NCI-H82 treated with DMSO at 0.1 percent for 48 hours (cell line): ENCODE measurements around the gene TMEM132A.
A peak's percentile ranks its signal among the peaks of the same experiment; 100 is the strongest.
"Not testable (repeated sequence)": the region's sequence is repeated elsewhere in the genome, so short reads cannot be mapped to it uniquely, and the experiment has no call there.

Source experiments
- DNase-seq: peaks from one replicate; lab custom pipeline; 2025; ENCODE audit not compliant: unreplicated experiment; lab: John Stamatoyannopoulos, UW

Gene TMEM132A

DNA sequence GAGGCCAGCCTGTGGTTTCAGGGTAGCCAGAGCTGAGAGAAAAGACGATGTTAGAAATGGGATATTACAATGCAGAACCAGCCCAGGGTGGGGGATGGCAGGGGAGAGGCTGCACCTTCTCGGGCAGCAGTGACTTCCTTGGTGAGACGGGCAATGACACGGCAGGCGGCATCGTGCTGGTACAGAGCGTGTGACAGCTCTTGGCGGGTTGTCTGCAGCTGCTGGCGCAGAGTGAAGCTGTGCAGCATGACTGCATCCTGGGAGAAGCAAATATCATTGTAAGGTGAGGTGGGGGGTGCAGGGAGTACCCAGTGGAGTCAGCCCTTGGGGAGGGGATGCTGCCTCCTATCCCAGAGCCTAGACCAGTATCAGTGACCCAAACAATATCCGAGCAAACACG is 21.6 kb upstream of the TMEM132A start:
- DNase-seq, result no peak

DNA sequence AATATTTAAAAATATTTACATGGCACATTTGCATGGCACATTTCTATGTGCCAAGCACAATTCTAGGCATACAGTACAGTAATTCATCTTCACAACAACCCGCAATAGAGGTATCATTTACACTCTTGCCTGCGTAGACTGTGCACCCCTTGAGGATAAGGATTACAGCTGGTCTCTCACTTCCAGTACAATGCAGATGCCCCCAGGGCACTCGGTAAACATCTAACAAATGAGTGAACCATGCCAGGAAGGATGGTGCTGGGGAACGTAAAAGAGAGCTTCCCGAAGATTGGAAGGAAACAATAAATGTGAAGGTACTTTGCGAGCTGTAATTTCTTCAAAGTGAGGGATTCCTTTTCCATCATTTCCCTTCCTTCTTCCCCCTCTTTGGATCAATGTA is 19.2 kb upstream of the TMEM132A start:
- no peak for DNase-seq

DNA sequence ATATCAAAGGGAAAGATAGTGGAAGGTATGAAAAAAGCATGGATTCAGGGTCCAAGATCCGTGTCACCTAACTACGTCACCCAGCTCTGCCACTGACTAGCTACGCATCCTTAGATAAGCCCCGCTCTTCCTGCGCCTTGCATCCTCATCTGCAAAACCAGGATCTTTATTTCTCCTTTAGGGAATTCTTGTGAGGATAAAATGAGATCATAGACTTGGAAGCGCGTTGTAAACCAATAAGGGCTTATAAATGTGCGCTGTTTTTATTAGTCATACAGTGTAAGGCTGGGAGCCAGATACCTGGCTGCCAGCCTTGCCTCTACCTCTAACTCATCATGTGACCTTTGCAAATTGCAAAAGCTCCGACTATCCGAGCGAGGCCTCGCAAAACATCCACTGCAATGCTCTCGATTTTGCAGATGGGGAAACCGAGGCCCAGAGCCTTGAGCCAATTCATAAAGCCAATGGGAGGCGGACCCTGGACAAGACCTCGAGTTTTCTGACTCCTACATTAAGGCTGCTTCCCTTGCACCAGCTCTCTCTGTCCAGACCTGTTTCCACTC is 18.6 kb upstream of the TMEM132A start:
- DNase-seq, result no peak

DNA sequence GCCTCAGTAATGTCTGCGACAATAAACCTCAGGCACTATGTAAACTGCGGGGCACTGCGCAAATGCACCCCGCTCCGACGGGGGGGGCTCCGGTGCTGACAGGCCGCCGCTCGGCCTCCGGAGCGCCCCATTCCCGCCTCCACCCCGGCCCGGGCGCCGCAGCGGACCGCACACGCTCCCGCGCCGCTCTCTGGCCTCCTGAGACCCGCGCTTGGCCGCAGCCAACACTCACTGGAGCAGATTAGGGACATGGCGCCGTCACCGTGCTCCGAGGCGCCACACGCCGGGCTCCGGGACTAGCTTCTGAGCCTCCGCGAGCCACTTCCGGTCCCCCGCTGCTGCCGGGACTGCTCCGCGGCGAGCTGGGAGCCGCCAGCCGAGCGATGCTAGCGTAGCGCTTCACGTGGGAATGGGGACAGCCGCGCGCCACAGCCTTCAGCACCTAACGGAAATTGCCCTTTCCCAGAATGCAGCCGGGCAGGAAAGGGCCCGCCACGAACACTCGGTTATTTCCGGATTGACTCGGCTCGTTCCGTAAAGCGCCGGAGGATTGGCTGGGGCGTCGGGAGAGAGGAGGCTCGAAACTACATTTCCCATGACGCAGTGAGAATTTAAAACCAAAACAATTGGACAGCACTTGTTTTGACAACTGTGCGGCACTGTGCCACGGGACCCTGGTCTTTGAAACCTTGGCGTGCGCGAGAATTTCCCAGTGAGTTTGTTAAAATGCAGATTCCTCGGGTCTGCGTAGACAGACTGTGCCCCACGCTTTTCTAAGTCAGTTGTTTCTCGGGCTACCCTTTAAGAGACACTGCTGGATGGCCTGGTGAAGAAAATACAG is 17.9 kb upstream of the TMEM132A start, which contains the start of gene PRPF19:
PRPF19 (minus strand) TSS at position 454 of the 841 bp plus-strand sequence; CDS start at position 251, 203 bp downstream.
- peak; percentile 79 for DNase-seq

DNA sequence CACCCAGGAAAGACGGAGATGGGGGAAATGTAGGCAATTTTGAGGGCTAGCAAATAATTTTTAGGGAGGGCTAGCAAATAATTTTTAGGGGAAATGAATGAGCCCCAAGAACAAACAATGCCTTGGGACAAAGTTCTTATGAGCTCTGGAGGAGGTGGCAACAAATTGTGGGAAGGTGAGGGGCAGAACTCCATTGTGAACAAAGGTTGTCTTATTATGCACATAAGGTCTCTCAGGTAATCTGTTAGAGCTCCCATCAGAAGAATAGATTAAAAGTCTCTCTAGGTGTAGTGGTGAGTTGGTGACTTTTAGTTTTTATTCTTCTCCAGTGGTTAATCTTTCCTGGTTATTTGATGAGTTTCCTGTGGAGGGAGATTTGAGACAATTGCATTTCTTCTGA is 15.5 kb upstream of the TMEM132A start:
- DNase-seq, result no peak

DNA sequence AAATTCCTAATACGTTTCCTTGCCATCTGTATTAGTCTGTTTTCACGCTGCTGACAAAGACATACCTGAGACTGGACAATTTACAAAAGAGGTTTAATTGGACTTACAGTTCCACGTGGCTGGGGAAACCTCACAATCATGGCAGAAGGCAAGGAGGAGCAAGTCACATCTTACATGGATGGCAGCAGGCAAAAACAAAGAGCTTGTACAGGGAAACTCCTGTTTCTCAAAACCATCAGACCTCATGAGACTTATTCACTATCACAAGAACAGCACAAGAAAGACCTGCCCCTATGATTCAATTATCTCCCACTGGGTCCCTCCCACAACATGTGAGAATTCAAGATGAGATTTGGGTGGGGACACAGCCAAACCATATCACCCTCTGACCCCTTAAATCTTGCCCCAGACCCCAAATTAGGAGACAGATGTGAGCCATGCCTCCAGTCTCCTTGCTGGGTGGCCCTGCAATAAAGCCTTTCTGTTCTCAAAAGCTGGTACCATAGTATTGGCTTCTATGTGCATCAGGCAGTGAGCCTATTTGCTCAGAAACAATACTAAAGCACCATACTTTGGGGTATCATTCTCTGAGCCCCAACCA is 14.5 kb upstream of the TMEM132A start:
- DNase-seq, result not testable (repeated sequence)

DNA sequence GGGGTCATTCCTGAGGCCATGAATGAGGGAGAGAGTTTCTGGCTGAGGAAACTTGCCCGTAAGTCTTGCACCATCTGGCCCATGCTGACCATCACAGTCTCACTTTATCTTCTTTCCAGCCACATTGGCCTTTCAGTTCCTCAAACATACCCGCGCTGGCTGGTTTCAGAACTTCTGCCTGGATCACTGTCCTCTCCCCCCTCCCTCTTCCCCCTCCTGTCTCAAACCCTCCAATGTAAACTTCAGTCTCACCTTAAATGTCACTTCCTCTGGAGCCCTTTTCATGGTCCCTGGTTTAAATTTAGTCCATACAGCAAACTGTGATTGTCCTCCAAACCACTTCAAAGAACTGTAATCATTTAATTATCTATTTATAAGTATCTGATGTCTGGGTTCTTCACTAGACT is 14.0 kb upstream of the TMEM132A start:
- DNase-seq, result no peak

DNA sequence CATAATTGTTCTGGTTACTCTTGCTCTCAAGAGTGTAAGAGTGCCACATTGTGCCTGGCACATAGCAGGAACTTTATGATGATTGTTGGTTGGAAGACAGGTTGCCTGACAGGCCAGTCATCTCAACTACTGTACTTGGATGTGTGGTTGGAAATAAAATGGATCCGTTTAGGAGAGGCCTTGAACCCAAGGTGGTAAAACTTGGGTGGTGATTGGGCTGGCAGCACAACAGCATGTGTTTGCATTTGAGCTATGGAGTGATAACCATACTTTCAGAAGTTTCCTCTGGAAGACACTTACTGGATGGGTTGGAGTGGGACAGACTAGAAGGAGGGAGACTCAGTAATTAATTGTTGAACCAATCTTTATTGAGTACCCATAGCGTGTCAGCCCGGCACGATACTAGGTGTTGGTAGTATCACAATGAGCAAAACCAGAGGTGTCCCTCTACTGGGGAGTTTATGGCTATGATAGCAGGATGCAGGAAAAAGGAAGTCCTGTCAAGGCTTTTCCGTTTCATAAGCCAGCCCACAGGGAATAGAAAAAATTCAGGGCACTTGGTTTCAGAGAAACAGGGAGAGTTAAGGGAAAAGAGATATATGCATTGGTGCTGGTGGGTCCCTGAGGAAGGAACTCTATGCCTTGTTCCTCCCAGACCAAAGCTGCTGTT is 13.4 kb upstream of the TMEM132A start:
- DNase-seq, result no peak

DNA sequence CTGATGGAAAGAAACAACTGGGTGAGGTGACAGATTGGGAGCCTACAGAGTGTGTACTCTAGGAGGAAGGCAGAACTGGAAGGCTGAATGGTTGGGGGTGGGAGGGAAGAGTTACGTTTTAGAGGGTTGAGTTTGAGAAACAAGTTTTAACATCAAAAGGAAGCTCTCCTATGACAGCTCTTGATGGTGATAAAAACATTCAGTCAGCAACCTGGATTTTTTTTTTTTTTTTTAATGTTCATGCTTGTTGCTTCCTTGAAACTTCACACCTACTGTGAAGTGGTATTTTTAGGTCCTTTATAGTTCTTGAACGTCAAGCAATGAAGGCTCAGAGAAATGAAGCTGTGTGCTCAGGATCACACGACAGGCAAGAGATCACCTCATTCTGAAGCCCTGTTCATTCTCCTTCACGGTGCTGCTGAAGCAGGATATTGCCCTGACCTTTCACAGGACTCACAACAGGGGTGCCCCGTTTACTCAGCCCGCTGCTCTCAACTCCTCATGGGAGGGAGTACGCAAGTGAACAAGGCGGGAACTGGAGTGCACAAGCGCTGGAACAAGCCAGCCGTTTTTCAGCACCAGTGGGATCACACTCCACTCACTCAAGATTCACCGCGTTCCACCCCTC is 11.9 kb upstream of the TMEM132A start:
- DNase-seq, result no peak

DNA sequence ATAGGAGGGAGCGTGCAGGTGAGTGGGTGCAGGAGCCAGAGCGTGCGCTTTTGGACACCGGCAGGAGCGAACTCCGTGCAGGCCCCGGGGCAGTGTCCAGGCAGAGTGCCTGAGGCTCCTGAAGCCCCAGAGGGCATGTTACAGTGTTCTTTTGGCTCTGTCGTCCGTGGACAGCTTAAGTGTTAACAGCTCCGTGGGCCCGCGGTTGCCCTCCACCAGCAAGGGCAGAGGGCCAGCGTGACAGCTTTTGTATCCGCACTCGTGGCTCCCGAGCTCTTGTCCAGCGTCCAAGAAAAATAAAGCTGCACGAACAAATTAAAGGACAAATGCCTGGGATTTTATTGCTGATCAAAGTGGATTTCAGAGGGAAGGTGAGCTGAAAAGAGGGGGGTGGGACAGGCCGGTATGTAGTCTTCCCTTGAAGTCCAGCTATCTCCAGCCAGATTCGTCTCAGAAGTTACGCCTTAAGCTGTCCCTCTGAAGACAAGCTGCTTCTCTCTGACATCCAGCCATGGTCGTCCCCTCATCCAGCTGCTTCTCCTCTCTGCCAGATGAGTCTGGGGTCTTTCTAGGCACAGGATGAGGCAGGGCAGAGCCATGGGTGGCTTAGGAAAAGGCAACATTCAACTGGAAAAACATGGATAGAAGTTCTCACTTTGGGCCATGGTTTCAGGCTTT is 11.3 kb upstream of the TMEM132A start:
- DNase-seq, result no peak

DNA sequence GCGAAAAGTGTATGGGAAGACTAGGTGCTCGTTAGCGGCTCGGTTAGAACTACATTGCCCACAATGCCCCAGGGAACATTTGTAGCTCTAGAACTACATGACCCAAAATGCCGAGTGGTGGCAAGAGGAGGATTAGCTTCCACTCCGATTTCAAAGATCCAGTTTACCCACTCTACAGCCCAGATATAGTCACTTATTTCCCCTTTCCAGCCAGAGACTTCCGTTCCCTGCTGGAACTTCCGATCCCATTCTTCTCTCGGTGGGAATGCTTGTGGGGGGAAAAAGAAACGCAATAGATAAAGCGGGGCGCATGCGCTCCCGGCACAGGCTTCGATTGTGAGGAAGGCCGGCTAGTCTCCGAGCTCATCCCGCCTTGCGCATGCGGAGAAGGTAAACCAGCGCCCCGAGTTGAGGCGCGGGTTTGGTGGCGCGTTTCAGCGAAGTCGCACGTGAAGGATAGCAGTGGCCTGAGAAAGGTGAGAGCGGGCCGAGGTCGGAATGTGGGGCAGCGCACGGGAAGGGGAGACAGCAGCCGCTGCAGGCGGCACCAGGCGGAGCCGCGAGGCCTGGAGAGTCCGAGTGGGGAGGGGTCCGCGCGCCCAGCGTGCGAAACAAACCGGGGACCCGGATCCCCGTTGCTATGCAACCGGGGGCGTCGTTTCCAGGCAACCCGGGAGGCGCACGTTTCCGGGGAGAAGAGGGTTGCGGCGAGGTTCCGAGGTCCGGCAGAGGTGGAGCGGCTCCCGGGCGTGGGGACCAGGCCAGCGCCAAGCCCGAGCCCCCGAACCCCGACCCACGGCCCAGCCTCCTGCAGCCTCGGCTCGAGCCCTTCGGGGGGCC is 10.2 kb upstream of the TMEM132A start, which contains the start of gene TMEM109:
TMEM109 (plus strand) TSS at position 366 of the 840 bp plus-strand sequence. CDS start 5,536 bp downstream, outside the sequence.
- DNase-seq, result peak; percentile 85

DNA sequence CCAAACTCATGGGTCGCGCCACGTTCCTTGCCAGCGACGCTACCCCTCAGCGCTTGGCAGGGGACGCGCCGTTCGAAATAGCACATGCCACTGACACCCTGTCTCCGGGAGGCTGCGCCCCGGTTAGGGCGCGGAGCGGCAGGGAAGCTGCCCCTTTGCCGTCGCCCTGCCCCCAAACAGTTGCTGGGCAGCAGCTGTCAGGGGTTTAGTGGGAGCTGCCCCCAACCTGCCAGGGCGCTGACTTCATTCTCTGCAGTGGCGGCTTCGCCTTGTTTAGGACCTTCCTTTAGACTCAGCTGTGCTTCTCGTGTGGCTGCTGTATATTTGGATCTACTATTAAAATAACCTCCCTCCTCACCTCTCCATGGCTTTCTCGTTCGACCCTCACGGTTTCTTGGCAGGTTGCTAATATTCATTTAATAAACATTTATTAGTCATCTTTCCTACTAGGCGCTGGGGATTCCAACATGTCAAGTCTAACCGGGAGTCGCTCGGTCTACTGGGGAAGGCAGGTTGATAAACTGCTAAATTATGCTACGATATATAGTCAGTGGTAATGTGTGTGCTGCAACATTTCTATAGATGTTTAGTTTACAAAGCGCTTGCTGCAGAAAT is 9.5 kb upstream of the TMEM132A start:
- no peak for DNase-seq

DNA sequence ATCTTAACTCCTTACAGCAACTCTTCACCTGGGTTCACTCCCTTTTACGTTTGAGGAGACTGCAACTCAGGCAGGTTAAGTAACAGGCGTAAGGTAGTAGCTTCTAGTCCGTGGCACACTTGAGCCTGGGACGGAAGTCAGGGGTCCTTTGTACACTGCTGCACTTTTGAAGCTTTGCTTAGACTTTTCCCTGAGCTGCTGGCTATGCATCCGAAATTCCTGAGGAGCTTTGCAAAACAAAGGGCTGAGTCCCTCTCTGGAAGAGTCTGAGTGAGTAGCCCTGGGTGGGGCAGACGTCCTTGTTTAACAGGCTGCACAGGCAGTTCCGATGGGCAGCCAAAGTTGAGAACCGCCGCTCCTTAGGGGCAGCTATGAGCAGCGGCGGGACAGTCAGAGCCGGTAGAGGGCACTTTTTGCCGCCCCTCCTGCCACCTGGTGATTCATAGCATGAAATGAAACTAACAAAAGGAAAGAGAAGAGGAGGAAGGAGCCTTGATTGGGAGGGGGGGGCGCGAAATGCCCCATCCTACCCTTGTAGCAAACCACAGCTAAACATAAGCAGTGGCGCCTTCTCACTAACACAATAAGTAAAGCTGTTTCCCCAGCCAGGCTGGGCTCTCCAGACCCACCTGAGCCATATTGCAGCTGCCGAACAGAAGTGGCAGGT is 8.9 kb upstream of the TMEM132A start:
- no peak for DNase-seq

DNA sequence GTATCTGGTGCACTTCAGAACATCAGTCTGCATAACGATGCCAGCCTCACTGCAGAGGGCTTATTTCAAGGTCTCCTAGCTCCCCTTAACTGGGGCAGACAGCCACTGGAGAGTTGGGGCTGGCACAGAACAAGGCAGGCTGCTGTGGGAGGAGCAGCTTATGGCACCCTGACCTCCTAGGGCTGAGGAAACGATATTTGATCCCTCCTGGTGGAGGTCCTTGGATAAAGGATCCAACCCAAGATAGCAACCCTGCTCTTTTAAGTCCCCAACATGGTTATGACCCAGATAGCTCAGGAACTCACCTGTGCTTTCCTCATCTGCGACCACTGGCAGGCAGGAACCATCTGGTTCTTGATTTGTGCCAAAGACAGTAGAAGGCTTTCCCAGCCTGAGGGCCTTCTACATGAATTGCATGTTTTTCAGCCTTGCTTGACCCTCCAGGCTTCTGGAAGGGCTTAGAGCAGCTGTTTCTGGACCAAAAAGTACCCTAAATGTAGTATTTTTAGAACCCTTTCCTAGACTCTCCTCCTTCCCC is 7.5 kb upstream of the TMEM132A start:
- DNase-seq, result no peak

DNA sequence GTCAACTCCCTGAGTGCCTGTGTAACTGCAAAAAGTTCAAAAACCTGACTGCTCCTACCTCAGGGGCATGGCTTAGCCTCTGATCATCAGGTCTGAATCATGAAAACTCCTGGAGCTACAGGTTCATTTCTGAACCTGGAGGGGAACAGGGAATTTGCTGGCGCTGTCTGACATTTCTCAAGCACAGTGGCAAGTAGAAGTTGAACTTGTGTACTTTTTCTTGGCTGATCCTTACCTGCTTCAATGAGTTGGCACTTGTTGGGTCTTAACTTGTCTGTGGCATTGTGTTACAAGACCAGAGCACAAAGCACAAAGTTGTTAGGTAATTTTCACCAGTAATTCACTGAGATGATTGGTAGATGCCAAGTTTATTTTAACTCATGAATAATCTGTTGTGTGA is 7.0 kb upstream of the TMEM132A start:
- no peak for DNase-seq

DNA sequence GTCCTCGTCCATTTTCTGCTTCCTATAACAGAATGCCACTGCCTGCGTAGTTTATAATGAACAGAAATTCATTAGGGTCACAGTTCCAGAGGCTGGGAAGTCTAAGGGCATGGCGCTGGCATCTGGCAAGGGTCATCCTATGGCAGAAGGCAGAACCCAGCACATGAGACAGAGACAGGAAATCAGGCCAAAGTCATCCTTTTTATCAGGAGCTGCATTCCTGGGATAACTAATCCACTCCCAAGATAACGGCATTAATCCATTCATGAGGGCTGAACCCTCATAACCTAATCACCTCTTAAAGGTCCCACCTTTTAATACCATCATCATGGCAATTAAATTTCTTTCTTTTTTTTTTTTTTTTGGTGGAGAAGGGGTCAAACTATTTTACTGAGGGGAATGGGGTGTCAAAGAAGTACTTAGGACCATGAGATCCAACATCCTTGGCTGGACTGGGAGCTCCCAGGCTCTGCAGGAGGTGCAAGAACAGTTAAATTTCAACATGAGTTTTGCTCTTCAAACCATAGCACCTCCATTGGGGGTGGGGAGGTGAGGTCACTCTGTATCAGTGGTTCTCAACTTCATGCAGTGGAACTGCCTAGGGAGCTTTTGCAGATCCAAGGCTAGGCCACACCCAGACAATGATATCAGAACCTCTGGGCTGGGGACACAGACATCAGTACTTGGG is 5.9 kb upstream of the TMEM132A start:
- no peak for DNase-seq

DNA sequence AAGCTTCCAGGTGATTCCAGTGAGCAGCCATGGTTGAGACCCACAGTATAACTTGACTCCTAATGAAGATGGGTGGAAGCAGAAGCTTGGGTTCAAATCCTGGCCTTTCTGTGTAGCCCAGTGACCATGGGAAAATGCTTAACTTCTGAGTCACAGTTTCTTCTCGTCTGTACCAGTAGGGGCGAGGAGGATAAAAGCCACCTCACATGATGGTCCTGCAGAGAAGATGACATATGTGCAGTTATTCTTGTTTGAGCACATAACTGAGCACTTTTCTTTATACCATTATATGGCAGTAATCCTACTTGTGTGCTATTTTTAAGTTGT is 5.4 kb upstream of the TMEM132A start:
- DNase-seq, result no peak

DNA sequence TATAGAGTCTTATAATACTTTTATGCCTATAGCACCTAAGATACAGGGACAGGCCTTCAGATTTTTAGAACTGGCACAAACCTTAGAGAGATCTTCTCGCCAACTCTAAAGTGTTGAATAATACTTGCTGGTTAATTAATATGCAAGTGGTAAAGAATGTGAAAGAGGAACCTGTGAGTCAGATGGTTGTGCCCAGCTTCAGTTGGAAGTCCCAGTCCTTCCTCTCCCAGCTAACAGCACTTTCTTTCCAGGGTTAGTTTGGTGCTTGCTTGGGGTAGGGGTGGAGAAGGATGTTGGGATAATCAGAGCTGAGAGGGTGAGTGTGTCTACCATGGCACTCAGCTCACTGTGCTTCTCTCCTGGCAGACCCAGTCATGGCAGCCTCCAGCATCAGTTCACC is 4.9 kb upstream of the TMEM132A start:
- no peak for DNase-seq
